Gastroesophageal sphincter (tissue), 4 donors: ENCODE data around the gene OR6T1. TPM values are rescaled to one million over a fixed set of nuclear protein-coding genes. Genes with fewer than 3 reads are reported as not detected.

Experiments used
- ATAC-seq: fragments of 150-250 bp; one replicate; pipeline ENCODE4 v1.9.1; 2016; ENCODE audit warnings: mild to moderate bottlenecking, moderate library complexity
- H3K27ac ChIP-seq, 4 donors: fragments of 200-600 bp; sonication (generic) in 3 of 4; 1 replicate in 3 of 4; 2 replicates in 1 of 4; pipeline ENCODE4 v1.5.1; 2016 to 2019
- H3K27me3 ChIP-seq: fragments of 200-600 bp; sonication (generic); one replicate; pipeline ENCODE4 v1.5.1; 2019
- H3K36me3 ChIP-seq, 2 donors: fragments of 200-600 bp; sonication (generic); one replicate each; pipeline ENCODE4 v1.5.1; 2019; ENCODE audit warnings: control low read depth in 1 of 2
- H3K4me1 ChIP-seq, 3 donors: fragments of 200-600 bp; sonication (generic); 1 replicate in 2 of 3; 2 replicates in 1 of 3; pipeline ENCODE4 v1.5.1; 2016 to 2019; ENCODE audit warnings: control low read depth in 2 of 3
- H3K4me3 ChIP-seq, 2 donors: fragments of 200-600 bp; sonication (generic); one replicate each; pipeline ENCODE4 v1.5.1; 2019; ENCODE audit warnings: mild to moderate bottlenecking in 1 of 2, moderate library complexity in 1 of 2
- H3K9me3 ChIP-seq, 3 donors: fragments of 200-600 bp; sonication (generic); one replicate each; pipeline ENCODE4 v1.5.1; 2017 to 2019; ENCODE audit warnings: control low read depth in 2 of 3
- CTCF ChIP-seq, 4 experiments: fragments of 200-600 bp in 2 of 4; fragments of 450-650 bp in 2 of 4; sonication (generic) in 1 of 4; IDR thresholded peaks; one replicate each; pipeline ENCODE4 v1.5.1; 2017 to 2019; ENCODE audit warnings: antibody characterized with exemption in 4 of 4, mild to moderate bottlenecking in 2 of 4, moderate library complexity in 2 of 4
- EP300 ChIP-seq: sonication (generic); formaldehyde crosslinking; IDR thresholded peaks from one replicate; pipeline ENCODE4 v1.6.1; 2017; ENCODE audit warnings: antibody characterized with exemption, mild to moderate bottlenecking
- POLR2A ChIP-seq, 2 donors: fragments of 450-650 bp; IDR thresholded peaks; one replicate each; pipeline ENCODE4 v1.6.1; 2017; ENCODE audit warnings: antibody characterized with exemption in 2 of 2, mild to moderate bottlenecking in 2 of 2, moderate library complexity in 1 of 2
- POLR2AphosphoS5 ChIP-seq: sonication (generic); formaldehyde crosslinking; IDR thresholded peaks from one replicate; pipeline ENCODE4 v1.6.1; 2017; ENCODE audit warnings: antibody characterized with exemption
- WGBS, 2 donors: methylation state at CpG; one replicate each; pipeline ENCODE4 v1.1.5; 2018; ENCODE audit warnings: low coverage in 1 of 2; 5-methylcytosine and 5-hydroxymethylcytosine counted together
- total RNA-seq, 4 donors: library from RNA; depleted of rRNA; stranded (reverse); fragments of >200 nt; gene quantifications; one replicate each; pipeline ENCODE4 v1.1.0, GENCODE V29; 2016

Gene OR6T1
- total RNA-seq, 4 donors from 2014 or later, result not detected

- Histone ChIP-seq H3K27ac (no peak overlapping the region), H3K9me3 (no peaks in the 10 kb centered on the region), H3K27me3 (no peaks in the 10 kb centered on the region), H3K4me1 (no peaks in the 10 kb centered on the region), H3K4me3 (no peak overlapping the region), H3K36me3 (no peaks in the 10 kb centered on the region)
- WGBS, 2 donors, result 43 to 61% methylated on average over 3 of the region's 3 CpGs
- TF ChIP-seq POLR2AphosphoS5, result no peak
- no peak for TF ChIP-seq CTCF (IDR thresholded peaks at IDR 0.05)
- no peak for TF ChIP-seq EP300
- TF ChIP-seq POLR2A (IDR thresholded peaks at IDR 0.05), result no peak
- ATAC-seq, result no peak
Observed at GRCh38 chr11:123920943-123921342, 22.7 kb downstream of the OR6T1 start.

GRCh38 chr11:123905826-123906225, 37.8 kb downstream of the OR6T1 start:
- H3K9me3 ChIP-seq, result no peaks in the 10 kb centered on the region
- H3K4me1 ChIP-seq, result no peaks in the 10 kb centered on the region
- H3K36me3 ChIP-seq, result no peaks in the 10 kb centered on the region
- 44 to 60% methylated on average over 2 to 3 of the region's 3 CpGs for WGBS, 2 donors
- no peaks in the 10 kb centered on the region for H3K27me3 ChIP-seq
- no peak overlapping the region for H3K4me3 ChIP-seq
- no peak for ATAC-seq
- H3K27ac ChIP-seq, result no peak overlapping the region
- TF ChIP-seq POLR2A (IDR thresholded peaks at IDR 0.05) (no peak), POLR2AphosphoS5 (no peak), EP300 (no peak), CTCF (IDR thresholded peaks at IDR 0.05) (no peak)

GRCh38 chr11:123904932-123905331, 38.7 kb downstream of the OR6T1 start:
- no peak overlapping the region for H3K4me3 ChIP-seq
- no peak for ATAC-seq
- WGBS, 2 donors, result 44 to 58% methylated on average over 3 of the region's 3 CpGs
- no peaks in the 10 kb centered on the region for H3K36me3 ChIP-seq
- no peaks in the 10 kb centered on the region for H3K27me3 ChIP-seq
- no peak for TF ChIP-seq CTCF (IDR thresholded peaks at IDR 0.05)
- TF ChIP-seq POLR2A (IDR thresholded peaks at IDR 0.05), result no peak
- no peak for TF ChIP-seq POLR2AphosphoS5
- no peak for TF ChIP-seq EP300
- H3K27ac ChIP-seq, result no peak overlapping the region
- H3K9me3 ChIP-seq, result no peaks in the 10 kb centered on the region
- no peaks in the 10 kb centered on the region for H3K4me1 ChIP-seq

GRCh38 chr11:123903932-123904331, 39.7 kb downstream of the OR6T1 start:
- Histone ChIP-seq H3K27ac (no peak overlapping the region), H3K4me3 (no peak overlapping the region), H3K9me3 (no peaks in the 10 kb centered on the region), H3K36me3 (no peaks in the 10 kb centered on the region), H3K27me3 (no peaks in the 10 kb centered on the region), H3K4me1 (no peaks in the 10 kb centered on the region)
- TF ChIP-seq POLR2AphosphoS5 (no peak), EP300 (no peak), POLR2A (IDR thresholded peaks at IDR 0.05) (no peak), CTCF (IDR thresholded peaks at IDR 0.05) (no peak)
- WGBS, 2 donors, result 64 to 76% methylated on average over 2 of the region's 2 CpGs
- no peak for ATAC-seq

GRCh38 chr11:123901867-123902266, 41.8 kb downstream of the OR6T1 start, which contains the start of gene OR8D4:
Gene OR8D4, plus strand, starts transcription at chr11:123902167. Its CDS starts 4,265 bp downstream, at chr11:123906432.
- 90 to 100% methylated on average over 1 of the region's 1 CpG for WGBS, 2 donors

More at GRCh38 chr11:123901867-123902266, 41.8 kb downstream of the OR6T1 start, which contains the start of gene OR8D4:
- Histone ChIP-seq H3K27ac (no peak within 1 kb of the TSS), H3K27me3 (no peaks in the 10 kb centered on the region), H3K36me3 (no peaks in the 10 kb centered on the region), H3K4me1 (no peaks in the 10 kb centered on the region), H3K9me3 (no peaks in the 10 kb centered on the region), H3K4me3 (no peak within 1 kb of the TSS)
- no peak for TF ChIP-seq CTCF (IDR thresholded peaks at IDR 0.05)
- TF ChIP-seq POLR2A (IDR thresholded peaks at IDR 0.05), result no peak
- TF ChIP-seq POLR2AphosphoS5, result no peak
- TF ChIP-seq EP300, result no peak
- ATAC-seq, result no peak
